GM10847 (cell line): ENCODE data around the gene FLOT1.
A peak's percentile ranks its signal among the peaks of the same experiment; 100 is the strongest.

Experiments used
- POLR2A ChIP-seq: IDR thresholded peaks from 2 replicates; pipeline ENCODE4 v1.6.1; 2011; ENCODE audit not compliant: insufficient read length; ENCODE audit errors: extremely low read depth

Gene FLOT1

DNA sequence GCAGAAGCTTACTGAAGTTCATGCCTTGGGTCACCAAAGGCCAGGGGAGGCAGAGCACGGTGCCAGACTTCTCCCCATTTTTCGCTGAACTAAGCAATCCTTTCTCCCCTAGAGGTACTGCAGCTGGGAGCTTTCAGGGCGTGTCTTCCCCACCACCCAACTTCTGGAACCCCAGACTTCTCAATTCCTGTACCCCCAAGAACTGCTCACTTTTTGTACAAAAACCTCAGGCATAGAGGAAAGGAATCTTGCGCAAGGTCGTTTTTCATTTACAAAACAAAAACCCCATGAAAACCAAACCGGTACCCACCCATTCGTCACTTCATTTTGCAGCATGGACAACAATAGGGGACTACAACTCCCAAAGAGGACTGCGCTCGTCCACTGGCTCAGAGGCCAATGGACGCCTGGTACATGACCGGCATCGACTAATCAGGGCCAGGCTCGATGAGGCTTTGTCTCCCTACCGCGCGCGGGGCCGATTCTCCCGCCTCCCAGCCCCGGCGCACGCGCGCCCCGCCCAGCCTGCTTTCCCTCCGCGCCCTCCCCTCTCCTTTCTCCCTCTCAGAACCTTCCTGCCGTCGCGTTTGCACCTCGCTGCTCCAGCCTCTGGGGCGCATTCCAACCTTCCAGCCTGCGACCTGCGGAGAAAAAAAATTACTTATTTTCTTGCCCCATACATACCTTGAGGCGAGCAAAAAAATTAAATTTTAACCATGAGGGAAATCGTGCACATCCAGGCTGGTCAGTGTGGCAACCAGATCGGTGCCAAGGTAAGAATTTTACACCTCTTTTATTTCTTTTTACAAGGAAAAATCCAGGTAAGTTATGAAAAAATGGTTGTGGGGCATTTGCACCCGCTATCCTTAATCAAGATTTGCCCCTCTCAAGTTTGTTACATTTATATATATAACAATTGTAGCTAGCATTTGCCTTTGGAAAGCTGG is 22.4 kb downstream of the FLOT1 start, which contains the start of gene TUBB:
TUBB (plus strand) TSS at position 562 of the 947 bp plus-strand sequence; CDS start at position 717, 155 bp downstream.
- TF ChIP-seq POLR2A = peak; percentile 94

DNA sequence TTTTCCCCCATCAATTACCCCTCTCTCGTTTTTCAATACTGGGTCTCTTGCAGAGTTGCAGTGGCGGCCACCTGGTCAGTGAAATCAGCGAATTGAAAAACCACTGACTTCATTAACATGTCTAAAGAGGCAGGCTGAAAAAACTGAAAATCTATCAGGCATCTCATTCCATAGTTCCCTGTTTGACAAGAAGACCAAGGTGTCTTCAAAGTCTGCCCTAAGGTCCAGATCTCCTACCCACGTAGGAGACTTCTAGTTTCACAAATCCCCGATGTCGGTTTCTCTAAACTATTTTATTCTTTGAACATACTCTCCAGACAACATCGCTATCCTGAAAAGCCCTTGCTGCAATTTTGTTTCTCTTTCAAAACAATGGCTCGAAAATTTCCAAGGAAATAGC is 23.1 kb downstream of the FLOT1 start:
- no peak for TF ChIP-seq POLR2A

DNA sequence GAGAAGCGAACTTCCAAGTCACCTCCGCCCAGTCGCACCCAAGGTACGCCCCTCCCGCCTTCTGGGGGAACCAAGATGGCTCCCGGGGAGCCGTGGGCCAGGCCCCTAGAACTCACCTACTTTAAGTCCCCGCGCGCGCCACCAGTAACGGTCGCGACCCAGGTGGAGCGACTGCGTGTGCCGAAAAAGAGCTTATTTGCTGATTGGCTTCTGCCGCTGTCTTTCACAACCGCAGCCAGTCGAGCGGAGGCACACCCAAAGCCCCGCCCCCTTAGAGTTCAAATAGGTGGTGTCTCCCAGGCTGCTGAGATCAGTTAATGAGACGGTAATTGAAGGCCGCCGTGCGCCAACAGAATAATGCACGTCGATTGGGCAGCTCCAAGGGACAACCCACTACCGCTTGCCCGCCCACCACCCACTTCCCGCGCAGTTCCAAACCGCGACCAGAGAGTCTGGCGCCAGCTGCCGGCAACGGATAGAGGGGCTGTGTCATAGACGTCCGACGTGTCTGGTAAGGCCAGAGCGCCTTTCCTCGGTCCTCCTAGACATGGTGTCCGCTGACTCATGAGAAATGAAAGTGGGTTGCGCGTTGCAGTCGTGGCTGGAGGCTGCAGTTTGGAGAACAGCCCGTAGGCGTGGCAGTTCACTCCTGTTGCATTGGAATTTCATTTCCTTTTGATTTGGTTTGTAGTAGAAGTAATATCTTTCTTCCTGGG is 25.2 kb downstream of the FLOT1 start, which contains the start of gene MDC1:
MDC1 (minus strand) TSS at position 153 of the 716 bp plus-strand sequence. CDS start 2,106 bp downstream, outside the sequence.
- TF ChIP-seq POLR2A = peak; percentile 83

DNA sequence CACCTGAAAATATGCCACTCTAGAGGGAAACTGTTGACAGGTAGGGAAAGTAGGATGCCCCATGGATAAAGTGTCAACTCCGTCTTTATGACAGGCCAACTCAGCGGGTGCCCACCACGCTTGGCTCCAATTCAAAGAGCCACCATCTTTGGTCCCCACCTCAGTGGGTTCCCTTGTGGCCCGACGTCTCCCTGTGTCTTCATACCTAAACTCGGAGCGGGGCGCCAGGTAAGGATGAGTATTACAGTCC is 25.7 kb downstream of the FLOT1 start:
- TF ChIP-seq POLR2A = no peak

DNA sequence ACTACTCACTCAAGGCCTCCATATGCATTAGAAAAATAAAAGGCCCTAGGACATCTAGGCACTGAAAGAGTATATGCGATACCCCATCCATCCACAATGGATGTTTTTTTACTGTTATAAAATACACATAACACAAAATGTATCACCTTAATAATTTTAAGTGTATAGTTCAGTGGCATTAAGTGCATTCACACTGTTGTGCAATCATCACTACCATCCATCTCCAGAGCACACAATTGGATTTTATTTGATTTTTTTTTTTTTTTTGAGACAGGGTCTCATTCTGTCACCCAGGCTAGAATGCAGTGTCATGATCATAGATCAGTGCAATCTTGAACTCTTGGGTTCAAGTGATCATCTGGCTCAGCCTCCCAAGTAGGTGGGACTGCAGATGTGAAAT is 28.2 kb downstream of the FLOT1 start:
- no peak for TF ChIP-seq POLR2A

DNA sequence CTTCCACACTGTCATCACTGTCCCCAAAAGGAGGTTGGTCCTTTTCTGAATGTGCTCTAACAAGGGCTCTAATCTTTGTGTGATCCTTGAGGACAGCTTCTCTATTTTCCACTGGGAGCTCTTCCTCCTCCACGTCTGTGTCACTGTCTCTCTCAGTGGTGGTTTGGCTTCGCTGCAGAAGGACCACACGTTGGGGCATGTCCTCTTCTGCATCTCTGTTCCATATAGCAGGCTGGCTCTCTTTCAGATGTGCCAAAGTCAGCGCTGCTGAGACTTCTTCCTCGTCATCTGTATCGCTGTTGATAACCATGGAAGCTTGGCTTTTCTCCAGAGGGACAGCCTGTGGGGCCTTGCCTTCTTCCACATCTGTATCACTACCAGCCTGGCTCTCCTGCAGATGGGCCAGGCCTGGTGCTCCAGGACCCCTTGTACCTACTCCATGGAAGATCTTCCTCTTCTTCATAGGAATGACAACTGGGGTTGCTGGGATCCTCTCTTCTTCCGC is 30.0 kb downstream of the FLOT1 start:
- TF ChIP-seq POLR2A = no peak

DNA sequence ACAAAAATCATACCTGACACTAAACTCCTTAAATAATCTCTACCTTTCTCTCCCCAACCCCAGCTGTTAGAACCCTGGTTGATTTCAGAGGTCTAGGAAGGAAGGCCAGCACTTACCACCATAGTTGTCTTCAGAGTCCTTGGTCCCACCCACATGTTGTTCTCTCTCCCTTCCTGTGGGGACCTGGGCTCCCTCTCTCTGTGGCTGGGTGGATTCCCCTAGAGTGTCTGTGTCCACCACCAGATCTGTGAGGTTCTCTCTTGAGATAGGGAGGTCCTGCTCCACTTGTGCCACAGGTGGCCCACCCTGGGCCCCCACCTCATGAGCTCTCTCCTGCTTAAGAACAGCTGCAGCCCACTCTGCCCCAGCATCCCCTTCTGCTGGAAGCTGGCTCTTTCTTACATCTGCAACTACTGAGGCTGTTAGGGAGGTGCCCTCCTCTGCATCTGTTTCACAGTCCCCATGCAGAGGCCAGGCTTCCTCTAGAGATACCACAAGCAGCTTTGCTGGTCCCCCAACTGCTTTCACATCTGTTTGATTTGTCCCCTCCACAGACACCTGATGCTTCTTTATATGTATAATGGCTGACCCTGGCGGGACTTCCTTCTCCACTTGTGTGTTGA is 30.6 kb downstream of the FLOT1 start:
- no peak for TF ChIP-seq POLR2A

DNA sequence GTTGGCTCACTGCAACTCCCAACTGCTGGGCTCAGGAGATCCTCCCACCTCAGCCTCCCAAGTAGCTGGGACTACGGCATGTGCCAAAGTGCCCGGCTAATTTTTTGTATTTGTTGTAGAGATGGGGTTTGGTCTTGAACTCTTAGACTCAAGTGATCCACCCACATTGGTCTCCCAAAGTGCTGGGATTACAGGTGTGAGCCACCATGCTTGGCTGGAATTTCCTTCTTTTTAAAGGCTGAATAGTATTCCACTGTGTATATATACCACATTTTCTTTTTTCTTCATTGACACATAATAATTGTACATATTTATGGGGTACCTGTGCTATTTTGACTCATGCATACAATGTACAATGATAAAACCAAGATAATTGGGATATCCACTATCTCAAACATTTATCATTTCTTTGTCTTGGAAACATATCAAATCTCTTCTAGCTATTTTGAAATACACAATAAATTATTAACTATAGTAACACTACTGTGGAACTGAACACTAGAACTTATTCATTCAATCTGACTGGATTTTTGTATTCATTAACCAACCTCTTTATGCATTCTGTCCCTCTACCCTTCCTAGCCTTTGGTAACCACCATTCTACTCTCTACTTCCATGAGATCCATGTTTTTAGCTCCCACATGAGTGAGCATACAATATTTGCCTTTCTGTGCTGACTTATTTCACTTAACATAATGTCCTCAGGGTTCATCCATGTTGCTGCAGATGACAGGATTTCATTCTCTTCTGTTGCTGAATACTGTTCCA is 33.2 kb downstream of the FLOT1 start:
- no peak for TF ChIP-seq POLR2A

DNA sequence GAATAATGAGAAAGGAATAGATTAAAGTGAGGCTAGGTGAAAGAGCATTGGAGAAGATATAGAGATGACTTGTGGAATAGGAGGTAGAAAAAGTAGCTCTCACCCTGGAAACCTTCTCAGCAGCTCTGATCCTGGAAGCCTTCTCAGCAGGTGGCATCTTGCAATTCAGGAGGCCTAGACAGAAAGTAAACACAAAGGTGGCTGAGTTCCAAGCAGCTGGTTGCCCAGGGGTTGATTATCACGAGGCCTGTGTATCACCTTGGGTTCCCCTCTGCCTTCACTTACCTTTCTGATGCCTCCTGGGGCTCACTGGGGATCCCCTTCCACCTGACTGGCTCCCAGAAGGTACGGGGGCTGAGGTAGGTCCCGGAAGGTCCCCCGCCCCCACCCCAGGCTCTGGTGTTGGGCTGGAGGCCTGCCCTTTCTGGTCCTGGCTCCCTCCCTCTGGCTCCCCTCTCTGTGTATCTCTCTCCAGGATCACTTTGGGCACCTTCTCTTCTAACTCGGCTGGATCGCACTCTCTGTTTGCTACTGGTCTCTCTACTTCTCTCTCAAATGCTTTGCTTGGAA is 35.1 kb downstream of the FLOT1 start:
- no peak for TF ChIP-seq POLR2A

DNA sequence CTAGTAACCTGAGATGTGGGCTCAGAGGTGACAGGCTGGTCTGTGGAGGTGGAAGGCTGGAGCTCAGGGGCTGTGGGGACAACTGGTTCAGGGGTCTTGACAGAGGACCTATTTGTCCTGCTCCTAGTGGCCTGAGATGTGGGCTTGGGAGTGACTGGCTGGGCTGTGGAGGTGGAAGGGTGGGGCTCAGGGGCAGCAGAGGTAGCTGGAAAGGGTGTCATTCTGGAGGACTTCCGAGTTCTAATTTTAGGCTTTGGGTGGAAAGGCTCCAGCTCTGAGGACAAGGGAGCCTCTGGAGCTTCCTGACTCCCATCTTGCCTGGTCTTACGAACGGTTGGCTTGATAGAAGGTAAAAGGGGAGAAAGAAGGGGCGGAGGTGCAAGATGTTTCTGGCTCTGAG is 36.9 kb downstream of the FLOT1 start:
- TF ChIP-seq POLR2A = no peak

DNA sequence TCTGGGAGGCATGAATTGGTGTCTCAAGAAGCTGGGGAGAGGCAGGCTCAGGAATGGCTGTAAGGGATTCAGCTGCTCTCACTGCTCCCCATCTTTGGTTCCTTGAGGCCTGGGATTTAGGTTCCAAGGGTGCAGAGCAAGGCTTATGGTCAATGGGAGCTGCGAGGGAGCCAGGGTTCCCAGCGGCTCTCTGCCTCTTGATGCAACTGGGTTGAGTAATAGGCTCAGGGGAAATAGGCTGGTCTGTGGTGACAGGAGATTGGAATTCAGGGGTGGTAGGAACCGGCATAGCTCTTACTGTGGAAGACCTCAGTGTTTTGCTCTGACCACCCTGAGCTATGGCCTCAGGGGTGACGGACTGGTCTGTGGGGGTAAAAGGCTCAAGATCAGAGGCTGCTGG is 38.7 kb downstream of the FLOT1 start:
- TF ChIP-seq POLR2A = no peak

DNA sequence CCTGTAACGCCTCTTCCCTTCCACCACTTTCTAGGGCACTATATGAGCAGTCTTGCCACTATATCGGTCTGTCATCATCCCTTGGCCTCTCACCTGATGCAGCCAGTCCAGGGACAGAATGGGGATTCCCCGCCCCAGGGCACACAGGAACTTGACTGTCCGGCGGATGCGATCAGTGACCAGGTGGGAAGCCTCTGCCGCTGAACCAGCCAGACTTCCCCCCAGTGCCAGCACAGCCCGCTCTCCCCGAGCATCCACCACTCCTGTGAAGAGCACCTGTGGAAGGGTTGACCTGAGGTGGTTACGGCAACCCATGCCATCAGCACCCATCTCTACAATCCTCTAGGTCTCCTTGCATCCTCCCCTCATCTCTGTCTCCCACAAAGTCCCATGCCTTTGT is 39.5 kb downstream of the FLOT1 start:
- no peak for TF ChIP-seq POLR2A

DNA sequence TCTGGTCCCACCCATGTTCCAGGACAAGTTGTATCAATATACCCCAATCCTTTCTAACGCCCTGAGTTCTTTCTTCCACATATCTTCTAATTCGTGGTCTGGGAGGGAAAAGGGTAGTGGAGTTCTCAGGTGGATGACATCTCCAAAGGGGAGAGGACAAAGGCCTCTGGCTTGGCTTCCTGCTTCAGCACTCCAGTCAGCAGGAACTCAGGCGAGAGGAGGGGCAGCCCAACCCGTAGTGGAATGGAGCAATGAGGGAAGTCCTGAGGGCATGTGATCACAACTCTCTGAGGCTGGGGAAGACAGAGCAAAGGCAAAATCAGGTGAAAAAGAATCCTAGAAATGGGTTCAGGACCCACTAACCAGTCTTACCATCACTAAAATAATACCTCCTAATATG is 42.1 kb downstream of the FLOT1 start:
- no peak for TF ChIP-seq POLR2A

DNA sequence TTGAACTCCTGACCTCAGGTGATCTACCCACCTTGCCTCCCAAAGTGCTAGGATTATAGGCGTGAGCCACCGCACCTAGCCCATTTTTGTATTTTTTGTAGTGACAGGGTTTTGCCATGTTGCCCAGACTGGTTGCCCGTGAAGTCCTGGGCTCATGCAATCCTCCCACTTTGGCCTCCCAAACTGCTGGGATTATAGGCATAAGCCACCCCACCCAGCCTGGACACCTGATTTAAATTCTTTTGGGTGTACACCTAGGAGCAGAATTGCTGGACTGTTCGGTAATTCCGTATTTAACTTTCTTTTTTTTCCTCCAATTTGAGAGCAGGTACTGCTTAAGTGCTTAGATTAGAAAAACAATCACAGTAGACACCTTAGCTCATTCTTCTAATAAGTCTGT is 46.1 kb downstream of the FLOT1 start:
- TF ChIP-seq POLR2A = no peak
